Measurements from ENCODE around the gene MSMP.

The MSMP gene

DNA sequence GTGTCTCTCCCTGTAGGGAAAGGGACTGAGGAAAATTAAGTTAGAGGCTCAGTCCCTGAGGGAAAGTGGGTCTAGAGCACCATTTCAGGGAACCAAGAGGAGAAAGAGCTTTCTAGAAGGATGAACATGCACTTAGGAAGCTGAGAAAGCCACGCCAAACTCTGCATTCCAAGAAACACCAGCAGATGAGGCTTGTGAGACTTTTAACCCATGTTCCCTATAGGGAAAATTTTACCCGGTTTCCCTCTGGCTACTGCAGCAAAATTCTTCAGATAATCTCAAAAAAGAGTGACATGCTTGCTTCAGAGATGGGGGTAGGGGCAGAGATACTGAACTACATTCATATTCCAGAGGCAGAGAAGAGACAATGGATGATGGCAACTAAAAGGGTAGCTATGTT, 30.6 kb downstream of the MSMP start:
- H3K4me3 ChIP-seq (ENCODE audit: low read depth, low read length) = no peak overlapping the region
- TF ChIP-seq, protein P1, sequence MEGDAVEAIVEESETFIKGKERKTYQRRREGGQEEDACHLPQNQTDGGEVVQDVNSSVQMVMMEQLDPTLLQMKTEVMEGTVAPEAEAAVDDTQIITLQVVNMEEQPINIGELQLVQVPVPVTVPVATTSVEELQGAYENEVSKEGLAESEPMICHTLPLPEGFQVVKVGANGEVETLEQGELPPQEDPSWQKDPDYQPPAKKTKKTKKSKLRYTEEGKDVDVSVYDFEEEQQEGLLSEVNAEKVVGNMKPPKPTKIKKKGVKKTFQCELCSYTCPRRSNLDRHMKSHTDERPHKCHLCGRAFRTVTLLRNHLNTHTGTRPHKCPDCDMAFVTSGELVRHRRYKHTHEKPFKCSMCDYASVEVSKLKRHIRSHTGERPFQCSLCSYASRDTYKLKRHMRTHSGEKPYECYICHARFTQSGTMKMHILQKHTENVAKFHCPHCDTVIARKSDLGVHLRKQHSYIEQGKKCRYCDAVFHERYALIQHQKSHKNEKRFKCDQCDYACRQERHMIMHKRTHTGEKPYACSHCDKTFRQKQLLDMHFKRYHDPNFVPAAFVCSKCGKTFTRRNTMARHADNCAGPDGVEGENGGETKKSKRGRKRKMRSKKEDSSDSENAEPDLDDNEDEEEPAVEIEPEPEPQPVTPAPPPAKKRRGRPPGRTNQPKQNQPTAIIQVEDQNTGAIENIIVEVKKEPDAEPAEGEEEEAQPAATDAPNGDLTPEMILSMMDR (IDR thresholded peaks at IDR 0.05; ENCODE audit: low read depth, low read length) = no peak

- TF ChIP-seq, protein P1 (IDR thresholded peaks at IDR 0.05; ENCODE audit: low read depth, low read length) = no peak
- no peak overlapping the region for H3K4me3 ChIP-seq (ENCODE audit: low read depth, low read length)
Measured at GRCh38 chr9:35719546-35719945, 34.5 kb downstream of the MSMP start.

DNA sequence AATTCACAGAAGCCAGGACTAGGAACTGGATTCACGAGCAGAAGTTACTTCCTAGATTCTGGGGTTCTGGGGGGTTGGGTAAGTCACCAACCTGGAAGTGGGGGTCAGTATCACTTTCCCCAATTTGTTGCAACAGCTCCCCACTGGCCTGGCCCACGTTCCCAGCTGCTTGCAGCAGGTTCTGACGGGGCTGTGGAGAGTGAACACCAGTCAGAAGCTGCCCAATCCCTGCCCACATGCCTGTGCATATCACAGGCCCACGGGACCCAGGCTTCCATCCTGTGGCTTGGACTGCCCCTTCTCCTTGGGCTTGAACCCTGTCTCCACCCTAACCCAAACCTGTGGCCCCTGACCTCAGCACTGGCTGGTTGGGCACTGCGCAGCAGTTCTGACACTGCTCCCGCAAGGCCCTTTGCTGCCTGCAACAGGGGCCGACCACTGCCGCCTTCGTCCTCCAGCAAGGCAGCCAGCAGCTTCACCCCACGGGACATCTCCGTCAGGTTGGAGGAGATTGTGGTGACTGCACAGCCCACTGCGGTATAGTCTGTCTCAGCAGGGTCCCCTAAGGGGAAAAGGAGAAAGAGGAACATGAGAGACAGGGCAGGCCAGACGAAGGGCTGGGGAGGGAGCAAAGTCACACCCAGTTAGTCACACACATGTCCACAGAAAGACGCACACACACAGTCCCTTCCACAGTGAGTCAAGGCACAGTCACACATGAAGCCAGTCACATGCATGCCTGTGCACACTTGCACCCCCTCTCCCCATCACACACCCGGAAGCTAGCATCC, 35.2 kb downstream of the MSMP start:
- TF ChIP-seq, protein P1 (IDR thresholded peaks at IDR 0.05; ENCODE audit: low read depth, low read length) = no peak

DNA sequence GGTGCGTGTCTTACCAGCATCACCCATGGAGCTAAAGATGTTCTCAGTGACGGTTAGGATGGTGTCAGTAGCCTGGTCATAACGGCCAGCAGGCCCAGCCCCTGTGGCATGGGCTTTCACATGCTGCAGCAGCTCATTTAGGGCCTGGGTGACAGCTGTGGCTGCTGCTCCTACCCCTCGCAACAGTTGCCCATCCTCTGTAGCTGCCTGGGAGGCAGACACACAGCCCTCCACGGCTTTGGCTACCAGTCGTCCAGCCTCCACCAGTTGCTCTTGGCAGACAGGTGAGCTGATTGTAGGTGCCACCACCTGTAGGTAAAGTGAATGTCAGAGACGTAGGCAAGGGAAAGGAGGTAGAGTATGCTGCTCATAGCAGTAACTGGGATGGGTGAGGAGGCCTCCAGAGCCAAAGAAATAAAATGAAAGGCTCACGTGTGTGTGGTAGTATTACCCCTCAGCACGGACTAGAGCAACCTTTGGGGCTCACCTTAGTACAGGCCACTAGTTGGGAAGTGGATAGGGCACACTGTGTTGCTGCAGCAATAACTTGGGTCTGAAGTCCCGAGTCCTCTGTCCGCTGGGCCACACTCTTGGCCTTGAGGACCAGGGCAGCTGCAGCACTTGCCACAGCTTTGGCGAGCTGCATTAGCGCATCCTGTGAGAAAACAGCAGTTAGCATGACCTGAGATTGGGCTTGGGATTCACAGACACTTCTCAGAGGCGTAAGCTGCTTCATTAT, 36.8 kb downstream of the MSMP start:
- TF ChIP-seq, protein P1 (IDR thresholded peaks at IDR 0.05; ENCODE audit: low read depth, low read length) = no peak
- H3K4me3 ChIP-seq (ENCODE audit: low read depth, low read length) = no peak overlapping the region

More for the DNA sequence above, 35.2 kb downstream of the MSMP start:
- H3K4me3 ChIP-seq (ENCODE audit: low read depth, low read length) = no peak overlapping the region

- TF ChIP-seq, protein P1 (IDR thresholded peaks at IDR 0.05; ENCODE audit: low read depth, low read length) = no peak
Measured at GRCh38 chr9:35716230-35716629, 37.8 kb downstream of the MSMP start.

DNA sequence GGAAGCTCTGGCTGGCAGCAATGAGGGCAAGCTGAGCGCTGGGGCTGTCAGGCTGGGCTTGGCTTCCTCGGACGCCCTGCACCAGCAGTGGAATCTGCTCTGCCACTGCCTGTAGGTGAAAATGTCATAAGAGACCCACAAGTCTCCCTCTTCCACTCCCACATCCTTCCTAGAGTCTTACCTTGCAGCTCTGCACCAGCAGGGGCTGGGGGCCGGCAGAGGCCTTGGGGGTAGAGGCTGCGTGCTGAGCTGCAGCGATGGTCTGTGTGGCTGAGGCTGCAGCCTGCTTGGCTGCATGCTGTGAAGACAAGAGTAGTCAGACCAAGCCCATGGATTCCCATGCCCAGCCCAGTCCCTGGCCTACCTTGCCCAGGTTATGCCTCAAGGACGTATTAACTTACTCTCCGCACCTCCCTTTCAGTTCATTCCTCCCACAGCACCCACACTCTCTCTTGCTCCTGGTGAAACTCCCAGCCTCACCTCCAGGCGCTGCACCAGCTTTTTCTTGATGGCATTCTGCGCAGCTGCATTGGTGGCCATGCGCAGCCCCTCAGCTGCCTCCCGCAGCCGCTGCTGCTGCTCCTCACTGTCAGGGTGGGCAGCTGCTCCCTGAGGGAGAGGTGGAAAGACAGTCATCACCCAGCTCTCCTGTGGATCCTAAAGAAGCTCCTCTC, 39.4 kb downstream of the MSMP start:
- TF ChIP-seq, protein P1 (IDR thresholded peaks at IDR 0.05; ENCODE audit: low read depth, low read length) = no peak
- no peak overlapping the region for H3K4me3 ChIP-seq (ENCODE audit: low read depth, low read length)

More at GRCh38 chr9:35716230-35716629, 37.8 kb downstream of the MSMP start:
- H3K4me3 ChIP-seq (ENCODE audit: low read depth, low read length) = no peak overlapping the region

Data from WI38 (cell line).